GM19238 (cell line): ENCODE measurements around the gene PRKAG2.
"Not testable (repeated sequence)": the region's sequence is repeated elsewhere in the genome, so short reads cannot be mapped to it uniquely, and the experiment has no call there.

Source experiments
- DNase-seq: peaks from one replicate; pipeline ENCODE4 v3.0.0; 2011; ENCODE audit warnings: low spot score; ENCODE audit not compliant: insufficient read length

PRKAG2 gene

GRCh38 chr7:151592868-151593486 is 283.9 kb downstream of the PRKAG2 start:
- no peak for DNase-seq

- DNase-seq = no peak
These were observed 284.6 kb downstream of the PRKAG2 start for GRCh38 chr7:151592330-151592729.

- DNase-seq = no peak
These were observed 285.0 kb downstream of the PRKAG2 start for GRCh38 chr7:151591866-151592265.

GRCh38 chr7:151590850-151591771 is 285.8 kb downstream of the PRKAG2 start:
- no peak for DNase-seq

- DNase-seq = no peak
These were observed 286.7 kb downstream of the PRKAG2 start for GRCh38 chr7:151590071-151590849.

GRCh38 chr7:151588982-151589381 is 287.9 kb downstream of the PRKAG2 start:
- DNase-seq = no peak

- DNase-seq = no peak
These were observed 290.2 kb downstream of the PRKAG2 start for GRCh38 chr7:151586531-151587260.

- DNase-seq = no peak
These were observed 291.0 kb downstream of the PRKAG2 start for GRCh38 chr7:151585744-151586393.

- no peak for DNase-seq
These were observed 295.2 kb downstream of the PRKAG2 start for GRCh38 chr7:151581741-151582140.

- no peak for DNase-seq
These were observed 297.3 kb downstream of the PRKAG2 start for GRCh38 chr7:151579644-151580043.

- DNase-seq = no peak
These were observed 301.5 kb downstream of the PRKAG2 start for GRCh38 chr7:151575410-151575809.

- DNase-seq = not testable (repeated sequence)
These were observed 303.9 kb downstream of the PRKAG2 start for GRCh38 chr7:151573046-151573445.

- DNase-seq = no peak
These were observed 304.8 kb downstream of the PRKAG2 start for GRCh38 chr7:151572136-151572535.

- DNase-seq = no peak
These were observed 305.4 kb downstream of the PRKAG2 start for GRCh38 chr7:151571471-151571870.

- DNase-seq = no peak
These were observed 306.5 kb downstream of the PRKAG2 start for GRCh38 chr7:151570366-151570915.

- no peak for DNase-seq
These were observed 307.7 kb downstream of the PRKAG2 start for GRCh38 chr7:151568956-151569940.

- DNase-seq = no peak
These were observed 310.0 kb downstream of the PRKAG2 start for GRCh38 chr7:151566897-151567320.

GRCh38 chr7:151565541-151565940 is 311.4 kb downstream of the PRKAG2 start:
- DNase-seq = no peak

GRCh38 chr7:151560243-151560642 is 316.7 kb downstream of the PRKAG2 start:
- no peak for DNase-seq
